Myocyte (in vitro differentiated cells): Measurements from ENCODE around the gene ATG4C. TPM values are rescaled to one million over a fixed set of nuclear protein-coding genes. Genes with fewer than 3 reads are reported as not detected.
A peak's percentile ranks its signal among the peaks of the same experiment; 100 is the strongest.
"Not testable (repeated sequence)": the region's sequence is repeated elsewhere in the genome, so short reads cannot be mapped to it uniquely, and the experiment has no call there.

Experiments
- DNase-seq: peaks from one replicate; pipeline ENCODE4 v3.0.0-alpha.2; 2012; ENCODE audit warnings: low read depth
- total RNA-seq: library from RNA; depleted of rRNA; stranded (reverse); fragments of >200 nt; gene quantifications from 2 replicates; pipeline ENCODE4 v1.2.3, GENCODE V29; 2014

Gene ATG4C
- total RNA-seq, 1 donor from 2014 or later: 13.0 TPM

DNA sequence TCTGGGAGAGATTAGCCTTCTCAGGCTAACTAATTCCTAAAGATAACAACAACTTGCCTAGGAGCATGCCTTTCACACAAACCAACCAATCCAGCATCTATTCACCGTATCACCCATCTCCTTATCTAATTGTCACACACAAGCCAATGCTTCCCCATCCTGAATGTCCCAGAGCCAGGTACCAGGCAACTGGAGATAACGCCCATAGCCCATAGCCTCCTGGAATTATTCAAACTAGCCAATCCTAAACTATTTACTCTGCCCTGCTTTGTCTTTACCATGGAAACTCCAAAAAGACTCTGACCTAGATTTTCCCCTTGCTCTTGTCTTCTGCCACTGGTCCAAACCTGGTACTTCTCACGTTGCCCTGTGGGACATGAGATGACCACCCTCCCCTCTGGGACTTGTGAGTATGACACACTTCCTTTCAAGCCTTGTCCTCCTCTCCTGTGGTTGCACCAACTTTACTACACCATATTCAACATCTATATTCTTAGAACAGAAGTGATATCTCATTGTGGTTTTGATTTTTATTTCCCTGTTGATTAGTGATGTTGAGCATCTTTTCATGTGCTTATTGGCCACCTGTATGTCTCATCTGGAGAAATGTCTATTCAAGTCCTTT, 8.8 kb upstream of the ATG4C start:
- DNase-seq: no peak

DNA sequence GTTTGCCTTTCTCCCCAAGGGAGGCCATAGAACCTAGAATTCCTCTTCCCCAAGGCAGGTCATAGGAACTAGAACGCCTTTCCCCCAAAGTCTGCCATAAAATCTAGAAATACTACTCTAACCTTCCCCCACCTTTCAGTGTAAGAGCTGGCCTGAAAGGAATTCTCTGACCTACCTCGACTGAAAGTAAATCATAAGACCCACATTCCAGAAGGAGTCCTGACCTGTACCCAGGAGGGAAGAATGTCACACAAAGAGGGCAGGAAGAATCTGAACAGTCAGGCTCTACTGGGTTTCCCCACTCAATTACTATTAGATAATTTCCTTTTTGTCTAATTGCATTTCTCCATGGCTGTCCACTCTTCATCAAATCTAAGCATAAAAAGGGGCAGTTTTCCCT, 5.7 kb upstream of the ATG4C start:
- no peak for DNase-seq

DNA sequence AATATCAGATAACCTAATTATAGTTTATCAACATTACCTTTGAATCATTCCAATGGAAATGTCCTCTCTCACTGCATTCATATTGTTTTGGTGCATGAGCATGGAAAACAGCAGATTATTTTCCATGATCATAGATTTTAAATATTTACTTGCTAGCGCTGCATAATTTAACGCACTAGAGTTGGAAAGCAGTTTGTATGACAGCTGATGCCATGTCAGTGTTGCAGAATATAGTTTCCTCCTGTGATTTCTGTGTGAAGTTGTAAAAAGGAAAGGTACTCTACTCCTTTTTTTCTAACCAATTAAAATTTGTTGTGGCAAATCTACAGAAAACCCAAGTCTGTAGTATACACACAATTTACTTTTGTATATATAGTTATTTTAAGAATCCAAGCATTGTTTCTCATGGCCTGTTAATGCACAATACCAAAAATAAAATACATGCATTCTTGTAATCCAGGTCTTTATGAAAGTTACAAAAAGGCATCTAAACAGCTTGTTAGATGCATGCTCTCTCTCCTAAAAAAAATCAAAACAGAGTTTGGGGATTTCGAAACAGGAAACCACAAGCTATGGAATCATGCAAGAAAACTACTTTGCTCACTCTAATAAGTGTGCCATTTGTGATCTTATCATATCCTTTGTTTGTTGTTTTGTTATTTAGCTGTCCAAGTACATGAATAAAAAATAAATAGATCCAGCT, 1.9 kb upstream of the ATG4C start:
- peak; percentile 34 for DNase-seq

DNA sequence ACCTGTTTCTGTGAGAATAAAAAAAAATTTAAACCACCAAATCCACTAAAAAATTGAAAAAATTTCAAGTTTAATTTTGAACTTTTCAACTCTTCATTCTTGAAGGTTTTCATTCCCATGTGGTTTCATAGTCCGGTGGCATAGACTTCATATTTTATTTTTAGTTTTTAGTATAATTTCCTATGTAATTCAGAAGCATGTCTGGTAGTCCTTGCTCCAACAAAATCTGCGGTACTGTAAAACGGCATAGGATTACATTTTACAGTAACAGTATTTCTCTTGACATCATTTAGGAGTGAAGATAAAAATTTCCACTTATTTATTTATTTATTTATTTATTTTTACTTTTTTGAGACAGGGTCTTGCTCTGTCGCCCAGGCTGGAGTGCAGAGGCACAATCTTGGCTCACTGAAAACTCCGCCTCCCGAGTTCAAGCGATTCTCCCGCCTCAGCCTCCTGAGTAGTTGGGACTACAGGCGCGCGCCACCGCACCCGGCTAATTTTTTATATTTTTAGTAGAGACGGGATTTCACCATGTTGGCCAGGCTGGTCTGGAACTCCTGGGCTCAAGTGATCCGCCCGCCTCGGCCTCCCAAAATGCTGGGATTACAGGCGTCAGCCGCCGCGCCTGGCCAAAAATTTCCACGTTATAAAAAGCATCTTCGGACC, 1.3 kb upstream of the ATG4C start:
- not testable (repeated sequence) for DNase-seq

DNA sequence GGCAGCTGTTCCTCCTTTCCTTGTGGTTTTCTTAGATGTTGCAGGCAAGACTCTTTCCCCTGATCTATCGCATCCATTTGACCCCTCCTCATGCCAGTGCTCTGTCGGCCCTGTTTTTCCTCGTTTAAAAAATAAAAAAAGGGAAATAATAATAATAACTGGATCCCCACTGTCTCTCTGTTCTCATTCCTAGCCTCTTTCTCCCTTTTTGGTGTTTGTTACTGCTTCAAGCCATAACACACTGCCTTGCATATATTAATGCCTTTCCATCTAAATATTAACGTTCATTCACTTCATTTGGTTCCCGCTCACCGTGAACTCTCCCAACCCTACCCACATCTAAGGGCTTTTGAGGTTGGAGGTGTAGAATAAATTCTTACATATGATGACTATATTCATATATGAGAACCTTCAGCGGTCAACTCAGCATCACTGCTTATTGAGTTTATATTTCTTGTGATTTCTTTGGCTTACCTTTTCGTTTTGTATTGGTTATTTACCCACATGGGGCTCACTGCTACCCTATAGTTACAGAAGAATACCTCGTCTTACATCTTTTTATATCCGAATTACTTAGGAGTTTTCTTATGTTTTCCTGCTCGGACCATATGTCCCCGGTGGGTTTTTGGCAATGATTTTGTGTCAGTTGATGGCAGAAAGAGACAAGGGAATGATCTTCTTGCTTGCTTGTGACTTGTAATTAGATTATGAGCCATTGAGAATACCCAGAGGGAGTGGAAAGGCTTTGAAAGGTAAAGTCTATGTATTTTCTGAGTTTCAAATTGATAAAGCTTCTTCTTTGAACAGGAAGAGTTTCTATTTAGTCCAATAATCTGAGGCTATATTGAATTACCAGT, 805 bp downstream of the ATG4C start:
- DNase-seq: no peak

DNA sequence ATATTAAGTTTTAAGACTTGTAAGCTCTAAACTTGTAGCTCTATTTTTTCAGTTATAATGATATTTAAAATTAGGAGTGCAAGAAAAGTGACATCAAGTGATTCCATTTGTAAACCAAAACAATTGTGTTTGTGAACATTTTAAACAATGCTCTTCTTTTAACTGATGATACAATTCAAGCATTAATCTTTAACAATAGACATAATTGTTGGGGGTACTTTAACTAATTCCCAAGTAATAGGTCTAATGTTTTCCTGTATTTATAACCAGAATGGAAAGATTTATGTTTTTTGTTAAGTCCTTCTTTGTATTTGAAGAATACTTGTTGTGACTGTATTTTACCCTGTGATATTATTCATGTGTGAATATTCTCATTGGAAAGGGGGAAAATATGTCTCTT, 6.8 kb downstream of the ATG4C start:
- DNase-seq: no peak

DNA sequence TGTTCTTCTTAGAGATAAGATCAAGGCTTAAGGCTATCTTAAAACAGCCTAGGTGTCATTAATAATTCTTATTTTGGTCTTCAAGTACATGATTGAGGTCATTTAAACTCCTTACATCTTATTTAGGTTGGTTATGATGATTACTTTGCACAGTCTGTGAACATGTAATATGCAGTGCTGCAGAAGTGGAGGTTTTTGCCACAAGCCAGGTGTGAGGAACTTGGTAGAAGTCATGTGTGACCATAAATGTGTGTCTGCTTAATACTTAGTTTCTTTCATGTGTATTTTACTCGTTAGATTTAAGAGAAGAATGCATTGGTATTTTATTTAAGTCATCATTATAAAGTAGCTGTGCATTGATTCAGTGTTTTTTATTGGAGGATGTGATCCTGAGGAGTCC, 10.1 kb downstream of the ATG4C start:
- no peak for DNase-seq

DNA sequence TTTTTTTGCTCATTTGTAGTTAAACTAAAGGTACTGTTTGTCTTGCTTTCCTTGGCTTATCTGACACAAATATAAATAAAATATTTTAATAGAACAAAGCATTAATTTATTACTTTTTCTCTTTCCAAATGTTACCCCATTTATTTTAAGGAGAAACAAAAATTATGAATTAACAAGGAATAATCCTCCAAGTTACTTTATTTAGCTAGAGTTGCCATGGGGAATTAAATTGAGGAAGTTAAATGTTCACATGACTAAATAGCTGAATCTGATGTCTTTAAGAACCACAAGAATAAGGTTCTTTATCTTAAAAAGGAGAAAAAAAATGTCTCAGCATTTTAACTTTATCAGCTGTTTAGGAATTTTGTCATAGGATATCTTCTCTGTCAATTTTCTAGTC, 12.3 kb downstream of the ATG4C start:
- DNase-seq: no peak

DNA sequence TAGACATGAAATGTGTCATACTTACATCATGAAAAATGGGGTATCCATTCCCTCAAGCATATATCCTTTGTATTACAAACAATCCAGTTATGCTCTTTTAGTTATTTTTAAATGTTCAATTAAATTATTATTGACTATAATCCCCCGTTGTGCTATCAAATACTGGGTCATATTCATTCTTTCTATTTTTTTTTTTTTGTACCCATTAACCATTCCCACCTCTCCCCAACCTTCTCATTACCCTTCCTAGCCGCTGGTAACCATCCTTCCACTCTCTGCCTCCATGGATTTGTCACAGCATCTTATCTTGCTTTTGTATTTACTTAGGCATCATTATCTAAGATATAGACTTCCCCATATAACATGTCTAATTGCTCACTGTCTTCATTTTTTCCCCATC, 15.8 kb downstream of the ATG4C start:
- DNase-seq: no peak

DNA sequence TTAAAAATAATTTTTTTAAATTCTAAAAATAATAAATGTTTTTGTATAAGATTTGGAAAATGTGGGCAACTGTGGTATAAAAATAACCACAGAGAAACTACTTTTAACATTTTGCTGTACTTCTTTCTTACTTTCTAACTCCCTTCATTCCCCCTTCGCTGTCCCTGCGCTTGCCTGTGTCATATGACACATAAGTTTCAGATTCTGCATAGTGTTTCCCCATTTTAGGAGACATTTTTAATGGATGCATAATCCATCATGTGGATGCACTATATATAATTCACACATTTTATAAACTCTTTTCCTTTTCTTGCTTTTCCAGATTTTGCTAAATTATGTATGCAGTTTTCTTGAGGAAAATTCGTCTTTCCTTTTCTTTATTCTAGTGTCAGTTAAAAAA, 16.3 kb downstream of the ATG4C start:
- no peak for DNase-seq

DNA sequence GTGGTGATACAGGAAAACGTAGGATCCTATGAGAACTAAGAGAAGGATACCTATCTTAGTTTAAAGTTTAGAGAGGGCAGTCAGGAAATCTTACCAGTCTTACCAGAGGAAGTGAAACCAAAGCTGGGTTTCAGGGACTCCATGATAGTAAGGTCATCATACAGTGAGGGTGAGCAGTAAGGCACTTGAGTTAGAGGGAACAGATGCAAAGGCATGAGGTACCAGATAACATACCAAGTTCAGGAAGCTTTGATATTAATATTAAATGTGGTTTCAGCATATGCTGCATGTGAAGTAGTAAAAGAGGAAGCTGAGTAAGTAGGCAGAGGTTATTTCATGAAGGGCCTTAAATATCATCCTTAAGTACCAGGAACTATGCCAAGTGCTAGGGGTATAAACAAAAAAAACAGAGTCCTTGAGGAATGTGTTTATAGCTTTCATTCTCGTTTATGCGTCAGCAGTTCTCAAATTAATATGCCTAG, 16.9 kb downstream of the ATG4C start:
- DNase-seq: peak; percentile 8

DNA sequence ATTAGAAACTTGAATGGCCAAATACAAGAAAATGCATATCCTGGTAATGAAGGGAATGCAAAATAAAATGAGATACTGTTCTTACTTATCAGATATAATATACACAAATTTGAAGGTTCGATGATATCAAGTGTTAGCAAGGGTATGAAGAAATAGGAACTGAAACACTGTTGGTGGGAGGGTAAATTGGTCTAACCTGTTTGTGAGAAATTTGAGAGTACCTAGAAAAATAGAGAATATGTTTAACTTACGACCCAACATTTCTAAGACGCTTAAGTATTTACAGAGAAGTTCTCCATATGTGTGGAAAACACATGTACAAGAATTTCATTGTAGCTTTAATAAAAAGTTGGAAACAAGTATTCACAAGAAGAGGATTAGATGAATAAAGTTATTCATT, 25.9 kb downstream of the ATG4C start:
- DNase-seq: no peak

DNA sequence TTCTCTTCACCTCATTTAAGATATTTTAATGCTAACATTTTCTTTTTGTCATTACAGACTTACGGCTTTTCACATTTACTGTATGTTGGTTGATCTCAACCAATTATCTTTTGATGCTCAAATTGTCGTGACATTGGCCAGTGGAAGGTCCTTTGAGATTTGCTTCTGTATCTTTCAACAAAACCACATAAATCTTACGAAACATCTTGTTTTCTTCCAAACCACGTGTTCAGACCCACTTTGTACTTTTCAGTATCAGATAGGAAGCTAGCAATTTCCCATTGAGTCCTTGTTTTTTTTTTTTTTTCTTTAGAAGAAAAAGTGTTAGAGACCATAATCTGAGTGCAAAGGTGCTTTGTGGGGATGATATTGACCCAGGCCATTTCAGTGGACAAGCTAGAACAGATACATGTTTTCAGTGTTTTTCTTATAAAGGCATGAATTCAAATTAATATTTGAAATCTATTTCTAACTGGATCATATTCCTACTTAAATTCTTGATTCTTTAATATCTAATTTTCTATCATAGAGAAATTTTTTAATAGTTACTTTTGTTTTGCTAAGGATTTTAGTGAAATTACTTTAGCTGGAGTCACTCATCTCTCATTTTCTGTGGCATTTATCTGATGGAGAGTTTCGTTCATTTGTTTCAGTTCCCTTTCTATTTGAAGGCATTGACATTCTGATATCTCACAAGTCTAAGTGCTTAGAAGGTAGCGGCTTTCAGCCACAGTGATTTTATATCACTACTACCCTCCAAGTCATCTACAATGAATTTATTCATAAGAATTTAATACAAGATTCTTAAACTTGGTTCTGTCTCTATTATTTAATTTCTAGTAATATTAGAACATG, 26.7 kb downstream of the ATG4C start:
- no peak for DNase-seq

DNA sequence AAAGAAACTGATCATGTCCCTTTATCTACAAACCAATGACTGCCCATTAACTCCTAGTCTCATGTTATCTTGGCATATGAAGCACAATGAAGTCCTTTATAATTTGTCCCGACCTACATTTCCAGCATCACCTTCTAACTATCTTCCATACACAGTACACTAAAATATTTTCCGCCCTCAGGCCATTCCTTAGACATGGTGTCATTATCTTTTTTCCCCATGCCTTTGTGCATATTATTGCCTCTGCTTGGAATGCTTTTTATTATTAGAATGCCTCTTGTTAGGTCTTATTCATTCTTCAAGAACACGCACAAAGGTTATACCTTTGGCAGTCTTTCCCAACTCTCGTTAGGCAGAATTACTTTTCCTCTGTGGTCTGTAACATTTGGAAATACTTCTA, 39.6 kb downstream of the ATG4C start:
- peak; percentile 1 for DNase-seq

DNA sequence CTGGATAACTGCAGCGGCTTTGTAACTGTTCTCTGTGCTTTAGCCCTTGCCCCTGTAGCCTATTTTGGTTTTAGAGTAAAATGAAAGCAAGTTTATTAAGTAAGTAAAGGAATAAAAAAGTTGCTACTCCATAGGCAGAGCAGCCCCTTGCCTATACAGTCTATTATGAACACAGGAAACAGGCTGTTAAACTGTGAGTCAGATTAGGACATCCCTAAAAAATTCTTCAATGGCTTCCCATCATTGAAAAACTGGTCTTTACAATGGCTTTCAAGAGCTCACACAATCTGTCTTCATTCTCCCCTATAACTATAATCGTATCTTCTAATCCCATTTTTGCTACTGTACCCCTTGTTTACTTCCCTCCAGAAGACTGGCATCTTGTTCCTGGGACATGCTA, 43.0 kb downstream of the ATG4C start:
- no peak for DNase-seq

DNA sequence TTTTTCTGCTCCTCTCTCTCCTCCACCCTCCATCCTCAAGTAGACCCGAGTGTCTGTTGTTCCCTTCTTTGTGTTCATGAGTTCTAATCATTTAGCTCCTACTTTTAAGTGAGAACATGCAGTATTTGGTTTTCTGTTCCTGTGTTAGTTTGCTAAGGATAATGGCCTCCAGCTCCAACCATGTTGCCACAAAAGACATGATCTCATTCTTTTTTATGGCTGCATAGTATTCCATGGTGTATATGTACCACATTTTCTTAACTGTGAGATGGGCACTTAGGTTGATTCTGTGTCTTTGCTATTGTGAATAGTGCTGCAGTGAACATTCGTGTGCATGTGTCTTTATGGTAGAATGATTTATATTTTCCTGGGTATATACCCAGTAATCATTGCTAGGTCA, 43.9 kb downstream of the ATG4C start:
- not testable (repeated sequence) for DNase-seq

DNA sequence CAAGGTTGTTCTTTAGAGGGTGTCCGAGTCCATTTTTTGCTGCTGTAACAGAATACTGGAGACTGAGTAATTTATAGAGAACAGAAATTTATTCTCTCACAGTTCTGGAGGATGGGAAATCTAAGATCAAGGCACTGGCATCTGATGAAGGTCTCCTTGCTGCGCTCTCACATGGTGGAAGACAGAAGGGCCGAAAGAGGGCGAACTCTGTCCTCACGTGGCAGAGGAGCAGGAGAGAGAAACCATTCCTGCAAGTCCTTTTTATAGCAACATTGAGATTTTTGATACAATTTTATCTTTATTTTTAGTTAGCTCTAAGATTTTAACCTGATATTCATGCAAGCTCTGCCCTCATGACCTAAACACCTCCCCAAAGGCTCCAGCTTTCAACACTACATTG, 48.3 kb downstream of the ATG4C start:
- no peak for DNase-seq

DNA sequence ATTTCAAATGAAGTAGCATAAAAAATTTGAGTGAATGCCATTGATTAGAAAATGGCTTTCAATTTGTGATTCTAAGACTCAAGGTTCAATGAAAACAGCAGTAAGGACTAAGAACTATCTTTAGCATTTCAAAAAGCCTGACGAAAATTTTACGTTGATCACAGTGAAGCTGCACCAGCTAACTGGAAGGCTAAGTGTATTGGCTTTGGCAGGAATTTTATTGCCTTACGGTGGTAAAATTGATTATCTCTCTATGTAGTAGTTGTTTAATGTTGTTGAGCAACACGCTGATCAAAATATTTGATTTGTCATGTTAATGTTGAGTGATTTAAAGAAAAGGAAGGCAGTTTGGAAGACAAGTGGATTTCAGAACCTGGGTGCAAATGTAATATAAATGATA, 49.6 kb downstream of the ATG4C start:
- DNase-seq: no peak

DNA sequence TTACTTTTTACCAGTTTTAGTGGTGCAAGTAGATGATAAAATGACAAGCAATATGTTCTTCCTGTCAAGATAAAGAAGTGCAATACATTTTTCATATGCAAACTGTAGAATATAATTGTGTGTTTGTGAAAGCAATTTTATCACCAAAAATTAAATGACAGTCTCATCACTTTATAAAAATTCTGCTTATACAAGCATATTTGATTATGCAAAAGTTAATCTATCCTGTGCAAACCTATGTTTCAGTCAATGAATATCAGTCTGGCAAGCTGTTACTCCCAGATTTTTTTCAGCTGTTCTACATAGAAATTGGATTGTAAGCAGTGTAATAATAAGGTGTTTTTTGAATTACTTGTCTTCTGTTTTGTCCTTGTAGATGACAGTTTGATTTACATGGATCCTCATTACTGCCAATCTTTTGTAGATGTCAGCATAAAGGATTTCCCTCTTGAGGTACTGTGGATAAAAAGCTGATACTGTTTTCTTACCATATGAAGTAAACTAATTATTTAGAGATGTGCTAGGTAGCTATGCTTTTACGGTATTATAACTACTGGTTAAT, 50.5 kb downstream of the ATG4C start:
- DNase-seq: no peak

DNA sequence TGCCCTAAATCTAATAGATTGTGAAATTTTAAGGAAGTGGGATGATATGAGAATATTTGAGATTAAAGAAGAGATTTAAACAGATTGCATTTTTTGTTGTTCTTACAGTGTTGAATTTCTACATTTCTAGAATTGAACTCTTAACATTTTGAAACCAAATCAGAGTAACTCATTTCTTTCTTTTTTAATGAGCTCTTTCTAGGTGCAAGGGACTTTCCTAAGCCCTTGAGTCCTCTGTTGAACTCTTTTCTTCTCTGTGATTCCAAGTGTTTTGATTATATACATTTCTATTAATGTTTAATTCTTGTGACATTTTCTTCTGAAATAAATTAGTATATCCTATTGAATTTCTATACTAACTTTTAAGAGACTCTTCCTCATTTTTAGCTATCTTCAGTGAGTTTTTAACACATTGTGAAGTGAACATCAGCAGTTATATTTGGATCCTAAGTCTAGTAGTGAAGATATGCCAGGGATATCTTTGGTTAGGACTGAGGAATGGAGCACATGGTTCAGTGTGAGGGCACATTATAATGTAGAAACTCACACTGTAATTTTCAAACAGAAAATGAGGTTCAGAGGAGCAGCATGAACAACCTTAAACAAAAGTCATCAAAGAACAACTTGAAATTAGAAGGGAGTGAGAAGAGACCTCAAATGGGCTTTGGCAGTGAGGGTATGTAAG, 53.1 kb downstream of the ATG4C start:
- DNase-seq: peak; percentile 10
